OCI-LY7 (cell line): ENCODE results near the gene PRF1.

Experiments used
- EZH2phosphoT487 ChIP-seq: fragments of 200-600 bp; sonication (generic); IDR thresholded peaks from 2 replicates; pipeline ENCODE4 v1.6.1; 2018; ENCODE audit warnings: low read depth, borderline replicate concordance, mild to moderate bottlenecking, mixed run types, antibody characterized with exemption, low read length, moderate library complexity, mixed read lengths
- TF ChIP-seq, protein P1 (sequence below): fragments of 200-600 bp; sonication (generic); conservative IDR thresholded peaks from 2 replicates; pipeline ENCODE4 v1.5.1; 2014; ENCODE audit warnings: mild to moderate bottlenecking, antibody characterized with exemption, low read length, moderate library complexity, mixed read lengths

DNA sequence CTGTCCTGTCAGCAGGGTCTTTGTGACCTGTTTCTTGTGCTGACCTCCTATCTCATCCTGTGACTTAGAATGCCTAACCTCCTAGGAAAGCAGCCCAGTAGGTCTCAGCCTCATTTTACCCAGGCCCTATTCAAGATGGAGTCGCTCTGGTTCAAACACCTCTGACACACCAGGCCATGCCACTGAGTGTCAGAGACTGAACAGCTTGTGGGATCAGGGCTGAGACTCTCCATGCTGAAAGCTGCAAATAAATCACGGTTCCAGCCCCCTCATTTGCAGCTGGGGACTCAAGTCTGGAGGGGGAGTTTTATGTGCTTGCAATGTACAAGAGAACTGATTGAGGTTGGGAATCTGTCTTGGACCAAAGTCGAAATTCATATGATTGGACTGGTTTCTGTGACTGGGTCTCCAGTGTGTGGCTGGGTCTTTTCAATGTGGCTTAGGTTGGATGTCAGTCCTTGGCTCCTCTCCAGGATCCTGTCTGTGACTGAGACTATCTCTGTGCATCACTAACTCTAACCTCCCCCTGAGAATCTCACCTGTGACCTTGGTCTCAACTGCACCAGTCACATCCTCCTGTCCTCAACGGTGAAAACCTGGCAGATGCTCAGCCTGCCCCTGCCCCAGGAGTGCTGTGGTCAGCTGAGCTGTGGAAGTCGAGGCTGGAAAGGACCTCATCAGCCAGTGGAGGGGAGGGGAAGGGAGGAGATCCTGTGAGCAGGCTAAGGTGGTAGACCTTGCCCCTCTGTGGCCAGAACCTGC lies 11.7 kb downstream of the PRF1 start:
- TF ChIP-seq, protein P1, sequence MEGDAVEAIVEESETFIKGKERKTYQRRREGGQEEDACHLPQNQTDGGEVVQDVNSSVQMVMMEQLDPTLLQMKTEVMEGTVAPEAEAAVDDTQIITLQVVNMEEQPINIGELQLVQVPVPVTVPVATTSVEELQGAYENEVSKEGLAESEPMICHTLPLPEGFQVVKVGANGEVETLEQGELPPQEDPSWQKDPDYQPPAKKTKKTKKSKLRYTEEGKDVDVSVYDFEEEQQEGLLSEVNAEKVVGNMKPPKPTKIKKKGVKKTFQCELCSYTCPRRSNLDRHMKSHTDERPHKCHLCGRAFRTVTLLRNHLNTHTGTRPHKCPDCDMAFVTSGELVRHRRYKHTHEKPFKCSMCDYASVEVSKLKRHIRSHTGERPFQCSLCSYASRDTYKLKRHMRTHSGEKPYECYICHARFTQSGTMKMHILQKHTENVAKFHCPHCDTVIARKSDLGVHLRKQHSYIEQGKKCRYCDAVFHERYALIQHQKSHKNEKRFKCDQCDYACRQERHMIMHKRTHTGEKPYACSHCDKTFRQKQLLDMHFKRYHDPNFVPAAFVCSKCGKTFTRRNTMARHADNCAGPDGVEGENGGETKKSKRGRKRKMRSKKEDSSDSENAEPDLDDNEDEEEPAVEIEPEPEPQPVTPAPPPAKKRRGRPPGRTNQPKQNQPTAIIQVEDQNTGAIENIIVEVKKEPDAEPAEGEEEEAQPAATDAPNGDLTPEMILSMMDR, result no peak
- TF ChIP-seq EZH2phosphoT487, result no peak
